HUDEP-2 (cell line): ENCODE results near the gene IL3.

Source experiments
- DNase-seq, 76 experiments: peaks; one replicate each; lab custom pipeline; 2025; ENCODE audit not compliant: unreplicated experiment in 76 of 76; lab: John Stamatoyannopoulos, UW

Gene IL3

DNA sequence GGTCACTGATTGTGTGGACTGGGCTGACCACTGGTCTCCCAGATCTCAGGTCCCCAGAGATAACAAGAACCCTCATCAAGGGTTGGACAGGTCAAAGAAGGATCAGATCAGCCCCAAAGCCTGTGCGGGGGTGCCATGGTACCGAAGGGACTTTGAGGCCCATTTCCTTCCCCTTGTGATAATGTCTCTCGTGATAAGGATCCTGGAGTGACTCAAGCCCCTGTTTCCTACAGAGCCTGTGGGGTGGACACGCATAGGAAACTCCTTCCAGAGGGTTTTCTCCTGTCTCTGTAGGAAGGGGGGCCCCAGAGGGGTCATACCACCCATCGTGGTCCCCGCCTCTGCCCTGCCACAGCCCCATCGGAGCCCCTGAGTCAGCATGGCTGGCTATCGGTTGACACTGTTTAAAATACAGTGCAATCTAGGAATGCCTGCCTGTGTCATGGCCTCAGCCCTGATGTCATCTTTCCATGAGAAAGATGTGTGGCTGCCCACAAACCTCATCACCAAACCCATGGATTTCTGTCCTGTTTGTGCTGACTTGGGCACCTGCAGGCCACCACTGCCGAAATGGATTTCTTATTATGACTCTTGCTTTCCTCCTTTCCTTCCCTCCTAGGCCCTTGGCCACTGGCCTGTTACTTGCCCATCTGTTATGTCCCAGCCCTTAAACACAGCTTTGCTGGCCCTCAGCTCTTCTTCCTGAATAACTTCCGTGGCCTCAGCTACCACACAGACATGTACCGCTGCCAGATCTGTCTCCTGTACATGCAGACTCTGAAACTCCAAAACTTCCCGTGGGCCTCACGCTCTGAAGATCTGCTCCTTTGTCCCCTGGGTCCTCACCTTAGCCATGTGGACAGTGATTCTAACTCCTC is 10.2 kb downstream of the IL3 start:
- DNase-seq = no peak

DNA sequence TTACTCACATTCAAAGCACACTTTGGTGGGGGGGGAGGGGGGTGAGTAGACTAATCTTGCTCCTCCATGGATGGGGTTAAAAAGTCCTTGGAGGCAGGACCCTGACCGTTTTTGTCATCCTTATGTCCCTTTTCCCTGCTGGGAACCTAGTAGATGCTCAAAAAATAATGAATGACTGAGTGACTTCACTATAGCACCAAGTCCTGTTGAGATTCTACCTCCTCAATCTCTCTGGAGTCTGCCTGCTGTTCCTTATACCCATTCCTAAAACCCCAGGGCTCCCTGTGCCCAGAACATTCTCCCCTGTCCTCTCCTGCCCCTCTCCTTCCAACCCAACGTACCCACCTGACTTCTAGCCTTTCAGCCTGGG is 10.9 kb downstream of the IL3 start:
- DNase-seq = peak in 1 of 76 experiments; percentile 8

- no peak for DNase-seq
These were observed 11.6 kb downstream of the IL3 start for GRCh38 chr5:132072070-132072469.

GRCh38 chr5:132072528-132072927 is 12.1 kb downstream of the IL3 start:
- DNase-seq = no peak

GRCh38 chr5:132073231-132074013 is 13.0 kb downstream of the IL3 start, which contains the start of gene CSF2:
Gene CSF2, plus strand, starts transcription at chr5:132073789. Its CDS starts 35 bp downstream, at chr5:132073824.
- no peak for DNase-seq

DNA sequence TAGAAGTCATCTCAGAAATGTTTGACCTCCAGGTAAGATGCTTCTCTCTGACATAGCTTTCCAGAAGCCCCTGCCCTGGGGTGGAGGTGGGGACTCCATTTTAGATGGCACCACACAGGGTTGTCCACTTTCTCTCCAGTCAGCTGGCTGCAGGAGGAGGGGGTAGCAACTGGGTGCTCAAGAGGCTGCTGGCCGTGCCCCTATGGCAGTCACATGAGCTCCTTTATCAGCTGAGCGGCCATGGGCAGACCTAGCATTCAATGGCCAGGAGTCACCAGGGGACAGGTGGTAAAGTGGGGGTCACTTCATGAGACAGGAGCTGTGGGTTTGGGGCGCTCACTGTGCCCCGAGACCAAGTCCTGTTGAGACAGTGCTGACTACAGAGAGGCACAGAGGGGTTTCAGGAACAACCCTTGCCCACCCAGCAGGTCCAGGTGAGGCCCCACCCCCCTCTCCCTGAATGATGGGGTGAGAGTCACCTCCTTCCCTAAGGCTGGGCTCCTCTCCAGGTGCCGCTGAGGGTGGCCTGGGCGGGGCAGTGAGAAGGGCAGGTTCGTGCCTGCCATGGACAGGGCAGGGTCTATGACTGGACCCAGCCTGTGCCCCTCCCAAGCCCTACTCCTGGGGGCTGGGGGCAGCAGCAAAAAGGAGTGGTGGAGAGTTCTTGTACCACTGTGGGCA is 13.8 kb downstream of the IL3 start:
- DNase-seq = no peak

GRCh38 chr5:132074772-132075718 is 14.6 kb downstream of the IL3 start:
- peak in 4 of 76 experiments; percentile 1 to 12 (median 5) for DNase-seq

DNA sequence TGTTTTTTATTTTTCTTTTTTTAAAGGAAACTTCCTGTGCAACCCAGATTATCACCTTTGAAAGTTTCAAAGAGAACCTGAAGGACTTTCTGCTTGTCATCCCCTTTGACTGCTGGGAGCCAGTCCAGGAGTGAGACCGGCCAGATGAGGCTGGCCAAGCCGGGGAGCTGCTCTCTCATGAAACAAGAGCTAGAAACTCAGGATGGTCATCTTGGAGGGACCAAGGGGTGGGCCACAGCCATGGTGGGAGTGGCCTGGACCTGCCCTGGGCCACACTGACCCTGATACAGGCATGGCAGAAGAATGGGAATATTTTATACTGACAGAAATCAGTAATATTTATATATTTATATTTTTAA is 15.2 kb downstream of the IL3 start:
- no peak for DNase-seq

DNA sequence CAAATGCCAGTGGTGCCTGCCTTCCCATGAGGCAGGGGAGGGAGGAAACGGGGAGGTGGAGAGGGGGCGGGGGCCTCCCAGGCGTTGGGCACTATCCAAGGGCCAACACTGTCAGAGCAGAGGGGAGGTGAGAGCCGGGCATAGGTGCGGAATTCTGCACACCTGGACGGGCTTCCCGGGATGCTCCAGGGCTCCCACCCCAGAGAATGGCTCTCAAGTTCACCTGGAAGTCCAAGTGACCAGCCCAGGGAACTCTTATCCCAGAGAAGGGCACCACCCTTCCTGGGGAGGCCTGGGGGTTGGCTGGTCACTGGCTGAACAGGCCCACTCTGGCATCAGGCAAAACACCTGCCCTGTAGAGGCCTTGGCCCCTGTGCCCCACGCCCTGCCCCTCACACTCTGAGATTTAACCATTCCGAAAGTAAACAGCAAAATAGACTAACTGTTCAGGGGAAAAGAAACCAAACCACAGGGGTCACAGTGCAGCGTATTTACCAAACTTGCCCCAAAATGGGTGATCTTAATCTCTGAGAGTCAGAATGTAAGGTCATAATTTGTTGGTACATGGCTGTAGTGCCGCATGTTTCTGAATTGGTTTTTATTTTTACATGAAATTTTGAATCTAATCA is 15.9 kb downstream of the IL3 start:
- no peak for DNase-seq

- DNase-seq = no peak
These were observed 16.5 kb downstream of the IL3 start for GRCh38 chr5:132076983-132077382.

DNA sequence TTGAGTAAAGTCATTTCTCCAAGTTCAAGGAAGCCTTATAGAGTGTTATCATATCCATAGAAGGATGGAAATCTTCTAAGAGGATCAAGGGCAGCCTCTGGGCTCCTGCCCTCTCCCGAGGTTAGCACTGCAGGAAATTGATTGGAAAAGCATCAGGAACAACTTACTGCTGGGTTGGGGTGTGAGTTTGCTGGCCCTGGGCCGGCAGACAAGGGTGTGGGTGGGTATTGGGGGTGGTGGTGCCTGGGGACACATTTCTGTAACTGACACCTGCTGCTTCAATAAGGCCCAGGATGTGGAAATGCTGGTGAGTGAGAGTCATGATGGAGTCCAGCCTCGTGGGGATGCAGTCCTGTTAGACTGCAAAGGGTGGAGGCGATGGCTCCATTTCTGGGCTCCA is 18.6 kb downstream of the IL3 start:
- DNase-seq = no peak

DNA sequence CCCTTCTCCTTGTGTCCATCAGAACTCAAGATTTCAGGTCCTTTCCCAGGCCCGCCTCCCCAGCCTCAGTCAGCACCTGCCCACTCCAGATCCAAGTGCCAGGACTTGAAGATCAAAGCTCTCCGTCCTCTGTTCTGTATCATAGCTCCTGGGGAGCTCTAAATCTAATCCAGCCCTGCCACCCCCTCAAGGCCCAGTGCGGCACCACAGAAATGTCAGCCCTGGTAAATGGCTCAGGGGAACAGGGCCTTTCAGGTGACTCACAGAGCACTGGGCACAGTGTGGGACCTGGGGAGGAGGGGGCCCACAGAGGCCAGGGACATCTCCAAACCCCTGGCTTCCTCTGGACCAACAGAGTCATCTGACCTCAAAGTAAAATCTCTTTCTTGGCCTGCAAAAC is 19.2 kb downstream of the IL3 start:
- DNase-seq = no peak

- no peak for DNase-seq
These were observed 20.1 kb downstream of the IL3 start for GRCh38 chr5:132080595-132080994.

- no peak for DNase-seq
These were observed 21.0 kb downstream of the IL3 start for GRCh38 chr5:132081458-132081857.

DNA sequence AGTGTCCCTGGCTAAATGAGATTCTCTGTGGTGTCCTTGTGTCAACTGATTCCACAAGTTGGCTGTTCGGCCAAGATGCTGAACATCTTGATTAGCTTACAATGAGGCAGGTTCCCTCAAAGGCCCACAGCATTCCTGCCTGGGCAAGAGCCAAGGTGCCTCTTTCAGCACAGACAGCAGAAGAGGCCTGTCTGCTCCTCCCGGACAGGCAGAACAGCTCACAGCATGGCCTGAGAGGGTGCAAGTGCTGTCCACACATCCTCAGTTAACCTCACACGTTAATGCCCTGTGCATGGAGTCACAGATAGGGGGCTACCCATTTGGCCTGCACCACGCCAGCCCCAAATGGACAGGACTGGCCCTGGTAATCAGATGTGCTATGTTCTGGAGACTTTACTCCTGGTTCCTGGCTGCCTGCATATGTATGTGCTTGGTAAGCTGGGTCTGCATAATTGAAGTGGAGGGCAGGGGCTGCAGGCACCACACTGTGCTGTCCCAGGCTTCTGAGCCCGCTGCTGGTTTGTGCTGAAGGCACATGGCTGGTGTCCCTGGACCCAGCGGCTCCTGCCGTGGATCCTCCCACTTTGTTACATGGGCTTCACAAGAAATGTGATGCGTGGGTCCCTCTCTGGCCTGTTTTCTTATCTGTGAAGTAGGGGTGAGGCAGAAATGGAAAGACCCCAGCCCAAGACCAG is 22.0 kb downstream of the IL3 start:
- DNase-seq = no peak

- no peak for DNase-seq
These were observed 22.7 kb downstream of the IL3 start for GRCh38 chr5:132083071-132083678.

GRCh38 chr5:132085686-132086085 is 25.2 kb downstream of the IL3 start:
- DNase-seq = no peak

- no peak for DNase-seq
These were observed 25.9 kb downstream of the IL3 start for GRCh38 chr5:132086277-132086794.

GRCh38 chr5:132087176-132087575 is 26.7 kb downstream of the IL3 start:
- peak in 1 of 76 experiments; percentile 11 for DNase-seq
